NCI-H748 treated with DMSO at 0.1 percent for 48 hours (cell line): Measurements from ENCODE around the gene CDH1.

Experiments used
- DNase-seq: peaks from one replicate; lab custom pipeline; 2025; lab: John Stamatoyannopoulos, UW

The CDH1 gene

GRCh38 chr16:68857479-68857878 is 120.4 kb downstream of the CDH1 start:
- no peak for DNase-seq

GRCh38 chr16:68859828-68860227 is 122.7 kb downstream of the CDH1 start:
- DNase-seq: no peak

GRCh38 chr16:68860978-68861892 is 124.1 kb downstream of the CDH1 start:
- DNase-seq: no peak

GRCh38 chr16:68866933-68867332 is 129.8 kb downstream of the CDH1 start:
- DNase-seq: no peak

DNA sequence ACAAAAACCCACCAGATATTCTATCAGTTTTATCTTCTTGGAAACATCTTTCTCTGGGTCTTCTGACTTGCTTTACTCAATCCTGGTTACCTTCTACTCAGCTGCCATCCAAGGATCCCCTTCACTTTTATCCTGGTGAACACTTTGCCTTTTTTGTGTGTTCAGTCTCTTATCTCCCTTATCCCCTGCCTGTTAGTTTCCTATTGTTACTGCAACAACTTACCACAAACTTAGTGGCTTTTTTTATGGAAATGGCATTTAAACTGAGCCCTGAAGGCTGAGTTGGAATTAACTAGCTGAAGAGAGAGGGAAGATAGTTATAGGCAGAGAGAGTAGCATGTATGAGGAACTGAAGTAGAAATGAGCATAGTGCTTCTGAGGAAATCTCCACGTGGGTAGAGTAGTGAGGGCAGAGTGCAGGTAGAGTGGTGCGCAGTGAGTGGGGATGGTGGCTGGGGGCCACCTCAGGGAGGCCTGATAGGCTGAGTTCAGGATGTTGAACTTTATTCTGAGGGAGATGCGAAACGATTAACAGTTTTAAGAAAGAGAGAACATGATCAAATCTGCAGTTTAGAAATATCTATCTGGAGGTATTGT is 132.5 kb downstream of the CDH1 start:
- no peak for DNase-seq

DNA sequence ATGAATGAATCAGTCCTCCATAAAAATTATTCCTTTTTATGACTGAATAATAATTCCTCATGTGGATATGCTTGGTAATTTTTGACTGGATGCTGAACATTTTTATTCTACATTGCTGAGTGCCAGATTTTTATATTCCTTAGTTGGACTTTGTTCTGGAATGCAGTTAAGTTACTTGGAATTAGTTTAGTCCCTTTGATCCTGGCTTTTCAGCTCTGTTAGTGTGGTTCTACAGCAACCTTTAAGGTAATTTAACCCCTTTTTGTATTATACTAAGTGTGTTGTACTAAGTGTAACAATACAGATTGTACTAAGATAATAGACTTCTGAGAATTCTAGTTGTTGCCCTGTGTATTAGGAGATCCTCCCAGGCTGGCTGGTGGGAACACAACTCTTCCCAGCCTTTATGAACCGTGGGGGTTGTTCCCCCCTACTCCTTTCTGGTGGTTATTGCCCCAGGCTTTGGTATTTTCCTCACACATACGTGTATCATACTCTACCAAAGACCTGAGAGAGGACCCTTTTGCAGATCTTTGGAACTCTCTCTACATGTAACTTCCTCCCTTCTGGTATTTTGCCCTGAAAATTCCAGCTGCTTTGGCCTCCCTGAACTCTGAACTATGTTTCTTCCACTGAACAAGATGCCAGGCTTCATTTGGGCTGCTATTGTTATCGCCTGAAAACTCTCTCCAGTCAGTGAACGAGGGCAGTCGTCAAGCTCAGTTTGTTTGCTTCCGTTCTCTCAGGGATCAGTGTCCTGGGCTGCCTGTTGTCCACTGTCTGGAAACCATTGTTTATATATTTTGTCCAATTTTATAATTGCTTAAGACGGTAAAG is 136.8 kb downstream of the CDH1 start:
- no peak for DNase-seq

- DNase-seq: no peak
Measured at GRCh38 chr16:68875871-68876270, 138.8 kb downstream of the CDH1 start.

GRCh38 chr16:68883685-68884084 is 146.6 kb downstream of the CDH1 start:
- no peak for DNase-seq

- DNase-seq: no peak
Measured at GRCh38 chr16:68884401-68884800, 147.3 kb downstream of the CDH1 start.
